A549 (cell line): ENCODE results near the gene OR6Q1. TPM values are rescaled to one million over a fixed set of nuclear protein-coding genes. Genes with fewer than 3 reads are reported as not detected.
A peak's percentile ranks its signal among the peaks of the same experiment; 100 is the strongest.

Experiments used
- ATAC-seq, 2 experiments: fragments of 200-7000 bp in 1 of 2; fragments of >200 bp in 1 of 2; cut with Nextera tagmentation in 1 of 2; cut with Tn5 transposase in 1 of 2; 3 replicates each; pipeline versions ENCODE4 v1.8.0 to v1.9.1; 2018 to 2020; ENCODE audit warnings: mild to moderate bottlenecking in 1 of 2, moderate library complexity in 1 of 2
- CTCF ChIA-PET: fragments of 300-600 bp; sonication (Branson Sonifier 250); formaldehyde crosslinking; extraction: SDS; loops from one replicate; lab custom pipeline; 2021; ENCODE audit warnings: antibody characterized with exemption, inconsistent platforms; lab: Yijun Ruan, JAX
- POLR2A ChIA-PET: fragments of 350-600 bp; formaldehyde crosslinking; extraction: SDS; loops from one replicate; lab custom pipeline; 2021; ENCODE audit warnings: antibody characterized with exemption, inconsistent platforms; lab: Yijun Ruan, JAX
- DNase-seq, 2 experiments: peaks; one replicate each; pipeline versions ENCODE4 v3.0.0 to v3.0.0-alpha.2; 2011 to 2016; ENCODE audit warnings: low read depth in 1 of 2, low spot score in 1 of 2
- FAIRE-seq: peaks from 2 replicates; lab custom pipeline; 2011; peaks lifted over from hg19 to GRCh38; lab: Jason Lieb, UNC
- H3K27ac ChIP-seq, 2 experiments: fragments of >200 bp; sonication (Bioruptor Twin); formaldehyde crosslinking; 3 replicates each; pipeline ENCODE4 v1.5.1; 2016 to 2017
- H3K4me1 ChIP-seq: fragments of >200 bp; sonication (Bioruptor Twin); formaldehyde crosslinking; 3 replicates; pipeline ENCODE4 v1.6.1; 2016
- H3K4me2 ChIP-seq: fragments of >200 bp; sonication (Bioruptor Twin); formaldehyde crosslinking; 3 replicates; pipeline ENCODE4 v1.6.1; 2016
- H3K4me3 ChIP-seq: fragments of >200 bp; sonication (Bioruptor Twin); formaldehyde crosslinking; 3 replicates; pipeline ENCODE4 v1.5.1; 2016
- H3K9me3 ChIP-seq: fragments of >200 bp; sonication (Bioruptor Twin); formaldehyde crosslinking; 3 replicates; pipeline ENCODE4 v1.6.1; 2016
- CBX8 ChIP-seq: fragments of 200-600 bp; sonication (generic); IDR thresholded peaks from 2 replicates; pipeline ENCODE4 v1.6.1; 2016
- CHD2 ChIP-seq: fragments of 150-350 bp; IDR thresholded peaks from 2 replicates; pipeline ENCODE4 v1.6.1; 2014; ENCODE audit warnings: low read length; ENCODE audit not compliant: partially characterized antibody
- EHF ChIP-seq: fragments of 250-450 bp; sonication (Bioruptor Pico); IDR thresholded peaks from 2 replicates; pipeline ENCODE4 v1.5.0; 2020; ENCODE audit warnings: mild to moderate bottlenecking
- EP300 ChIP-seq, 2 experiments: fragments of >200 bp; sonication (Bioruptor Twin); formaldehyde crosslinking; IDR thresholded peaks; 2 replicates in 1 of 2; 3 replicates in 1 of 2; pipeline ENCODE4 v1.6.1; 2016 to 2017
- FOSB ChIP-seq: fragments of 250-450 bp; sonication (Bioruptor Pico); IDR thresholded peaks from 2 replicates; pipeline ENCODE4 v1.5.0; 2020; ENCODE audit warnings: mild to moderate bottlenecking, moderate library complexity
- FOXS1 ChIP-seq: fragments of 250-450 bp; sonication (Bioruptor Pico); IDR thresholded peaks from 2 replicates; pipeline ENCODE4 v1.5.0; 2020; ENCODE audit warnings: mild to moderate bottlenecking, moderate library complexity
- JUNB ChIP-seq: fragments of >200 bp; sonication (Bioruptor Twin); formaldehyde crosslinking; IDR thresholded peaks from 2 replicates; pipeline ENCODE4 v1.6.1; 2016
- KDM1A ChIP-seq: fragments of 200-600 bp; sonication (generic); IDR thresholded peaks from 2 replicates; pipeline ENCODE4 v1.6.1; 2016; ENCODE audit warnings: low read depth, mild to moderate bottlenecking
- MAZ ChIP-seq: fragments of 150-350 bp; IDR thresholded peaks from 2 replicates; pipeline ENCODE4 v1.6.1; 2014; ENCODE audit warnings: antibody characterized with exemption, low read depth, low read length, borderline replicate concordance
- NFE2L2 ChIP-seq: fragments of 150-350 bp; conservative IDR thresholded peaks from 2 replicates; pipeline ENCODE4 v1.6.1; 2014; ENCODE audit warnings: low read length
- PBX3 ChIP-seq: IDR thresholded peaks from 2 replicates; pipeline ENCODE4 v1.6.1; 2012
- POLR2AphosphoS2 ChIP-seq: conservative IDR thresholded peaks from 2 replicates; pipeline ENCODE4 v1.6.1; 2012; ENCODE audit warnings: low read length, improper control_type of control experiment, inconsistent platforms
- RAD21 ChIP-seq, 2 experiments: fragments of >200 bp in 1 of 2; sonication (Bioruptor Twin) in 1 of 2; formaldehyde crosslinking in 1 of 2; IDR thresholded peaks in 1 of 2; conservative IDR thresholded peaks in 1 of 2; 2 replicates in 1 of 2; 3 replicates in 1 of 2; pipeline ENCODE4 v1.6.1; 2012 to 2018; ENCODE audit warnings: inconsistent platforms in 1 of 2
- RARB ChIP-seq: fragments of 250-450 bp; sonication (Bioruptor Pico); IDR thresholded peaks from 2 replicates; pipeline ENCODE4 v1.8.0; 2021; ENCODE audit warnings: mild to moderate bottlenecking, moderate library complexity
- REST ChIP-seq: fragments of 200-600 bp; sonication (generic); IDR thresholded peaks from 2 replicates; pipeline ENCODE4 v1.6.1; 2016; ENCODE audit warnings: antibody characterized with exemption, mild to moderate bottlenecking, moderate library complexity
- TFCP2L1 ChIP-seq: fragments of 250-450 bp; sonication (Bioruptor Pico); IDR thresholded peaks from 2 replicates; pipeline ENCODE4 v1.5.0; 2021; ENCODE audit warnings: mild to moderate bottlenecking
- TP53 ChIP-seq: fragments of 250-450 bp; sonication (Bioruptor Pico); IDR thresholded peaks from 2 replicates; pipeline ENCODE4 v1.5.0; 2021; ENCODE audit warnings: mild to moderate bottlenecking, moderate library complexity
- ZC3H11A ChIP-seq: fragments of 450-650 bp; IDR thresholded peaks from 2 replicates; pipeline ENCODE4 v1.6.1; 2014; ENCODE audit warnings: antibody characterized with exemption, mild to moderate bottlenecking
- WGBS: methylation state at CpG from one replicate; pipeline ENCODE4 v1.1.6; 2017; ENCODE audit errors: missing lambda C conversion rate; 5-methylcytosine and 5-hydroxymethylcytosine counted together
- polyA plus RNA-seq, 4 experiments: library from polyadenylated mRNA; depleted of rRNA in 3 of 4; stranded (reverse); fragments of >200 nt; fragmentation: RNase III in 1 of 4; extraction: RNeasy Plus Mini Kit Qiagen cat#74134 plus additional on column Dnase treatment in 1 of 4; gene quantifications; 2 replicates in 3 of 4; 3 replicates in 1 of 4; pipeline ENCODE4 v1.2.3, GENCODE V29; 2011 to 2017
- TF ChIP-seq, protein P1 (sequence below): fragments of 150-350 bp; IDR thresholded peaks from 2 replicates; pipeline ENCODE4 v1.6.1; 2014; ENCODE audit warnings: low read depth, mild to moderate bottlenecking, low read length

The OR6Q1 gene
- polyA plus RNA-seq, 2 of the 4 experiments (the other 2 are of a cell fraction): not detected

DNA sequence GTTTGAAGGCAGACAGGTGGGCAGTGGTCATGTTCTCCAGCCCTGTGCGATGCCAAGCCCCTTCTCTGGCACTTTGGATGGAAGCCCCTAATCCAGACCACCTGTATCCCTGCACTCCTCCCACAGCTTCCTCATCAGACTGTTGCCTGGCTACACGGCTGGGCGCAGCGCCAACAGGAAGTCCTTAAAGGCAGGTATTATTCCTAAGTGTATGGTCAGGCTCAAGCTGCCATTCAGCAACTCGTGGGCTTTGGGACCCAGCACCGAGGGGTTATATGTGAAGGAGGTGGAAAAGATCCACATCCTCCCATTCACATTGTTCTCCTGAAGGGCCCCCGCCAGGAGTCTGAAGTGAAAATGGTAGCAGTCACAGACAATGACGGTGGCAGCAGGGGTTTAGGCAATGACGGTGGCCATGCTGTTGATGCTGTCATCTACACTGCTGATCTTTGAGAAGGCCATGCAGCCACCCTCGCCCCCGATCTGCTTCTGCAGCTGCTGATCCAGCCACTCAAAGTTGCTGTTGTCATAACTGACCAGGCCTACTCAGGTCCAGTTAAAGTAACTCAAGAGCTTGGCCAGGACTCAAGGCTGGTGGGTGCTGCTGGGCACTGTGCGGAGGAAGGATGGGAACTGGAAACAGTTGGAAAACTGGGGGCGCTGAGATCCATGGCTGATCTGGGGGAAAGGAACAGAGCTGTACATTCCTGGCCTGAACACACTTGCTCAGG lies 27.7 kb downstream of the OR6Q1 start:
- peak overlapping the region in 1 of 2 experiments; percentile 54; a peak in 2 of 6 replicates for H3K27ac ChIP-seq
- CTCF ChIA-PET: no interaction called here
- H3K4me3 ChIP-seq: no peak overlapping the region
- H3K4me1 ChIP-seq: peaks cover 13% of the 10 kb centered on the region; the same call in 2 of the 3 replicates
- no peak for DNase-seq
- no peak for ATAC-seq
- no peak for FAIRE-seq
- POLR2A ChIA-PET: no interaction called here
- no peak overlapping the region for H3K4me2 ChIP-seq
- 76% methylated on average over 9 of the region's 13 CpGs for whole genome bisulfite sequencing
- TF ChIP-seq JUNB: no peak
- no peak for TF ChIP-seq EHF (CRISPR knock-in tag)
- no peak for TF ChIP-seq REST
- TF ChIP-seq CHD2: no peak
- TF ChIP-seq PBX3: no peak
- TF ChIP-seq ZC3H11A: no peak
- TF ChIP-seq FOXS1: no peak
- TF ChIP-seq TP53: no peak
- no peak for TF ChIP-seq EP300 (IDR thresholded peaks at IDR 0.05)
- no peak for TF ChIP-seq RARB (CRISPR knock-in tag)
- no peak for TF ChIP-seq NFE2L2
- no peak for TF ChIP-seq POLR2AphosphoS2
- TF ChIP-seq, protein P1, sequence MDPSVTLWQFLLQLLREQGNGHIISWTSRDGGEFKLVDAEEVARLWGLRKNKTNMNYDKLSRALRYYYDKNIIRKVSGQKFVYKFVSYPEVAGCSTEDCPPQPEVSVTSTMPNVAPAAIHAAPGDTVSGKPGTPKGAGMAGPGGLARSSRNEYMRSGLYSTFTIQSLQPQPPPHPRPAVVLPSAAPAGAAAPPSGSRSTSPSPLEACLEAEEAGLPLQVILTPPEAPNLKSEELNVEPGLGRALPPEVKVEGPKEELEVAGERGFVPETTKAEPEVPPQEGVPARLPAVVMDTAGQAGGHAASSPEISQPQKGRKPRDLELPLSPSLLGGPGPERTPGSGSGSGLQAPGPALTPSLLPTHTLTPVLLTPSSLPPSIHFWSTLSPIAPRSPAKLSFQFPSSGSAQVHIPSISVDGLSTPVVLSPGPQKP: no peak
- TF ChIP-seq MAZ: no peak
- no peaks in the 10 kb centered on the region for H3K9me3 ChIP-seq

GRCh38 chr11:58059007-58059350 lies 28.2 kb downstream of the OR6Q1 start:
- WGBS: 34% methylated on average over 4 of the region's 4 CpGs
- Histone ChIP-seq H3K4me1 (peaks cover 13% of the 10 kb centered on the region; the same call in 2 of the 3 replicates), H3K27ac (peak overlapping the region in 1 of 2 experiments; percentile 54; a peak in 2 of 6 replicates), H3K4me2 (no peak overlapping the region), H3K4me3 (no peak overlapping the region), H3K9me3 (no peaks in the 10 kb centered on the region)
- FAIRE-seq: no peak
- no peak for TF ChIP-seq CBX8
- TF ChIP-seq RAD21 (conservative IDR thresholded peaks at IDR 0.05 in 1 of 2, IDR thresholded peaks at IDR 0.05 in 1 of 2): no peak
- TF ChIP-seq POLR2AphosphoS2: no peak
- no peak for TF ChIP-seq TFCP2L1 (CRISPR knock-in tag)
- TF ChIP-seq FOSB: no peak
- no peak for TF ChIP-seq KDM1A
- no peak for TF ChIP-seq ZC3H11A
- TF ChIP-seq RARB (CRISPR knock-in tag): no peak
- 0 out of 6 replicates have a peak, but pooled peaks of 1 of the 2 experiments have one; percentile 20 for ATAC-seq
- DNase-seq: no peak
- ChIA-PET POLR2A (no interaction called here), CTCF (no interaction called here)
